ENCODE measurements around the gene COBL.

The COBL gene

GRCh38 chr7:51144178-51144577 is 172.4 kb downstream of the COBL start:
- DNase-seq (ENCODE audit: low read depth in 2 of 2) = no peak

GRCh38 chr7:51142741-51143385 is 173.7 kb downstream of the COBL start:
- no peak for DNase-seq (ENCODE audit: low read depth in 2 of 2)

- no peak for DNase-seq (ENCODE audit: low read depth in 2 of 2)
Observed at GRCh38 chr7:51141451-51142003, 175.1 kb downstream of the COBL start.

- no peak for DNase-seq (ENCODE audit: low read depth in 2 of 2)
Observed at GRCh38 chr7:51140199-51141164, 176.1 kb downstream of the COBL start.

- DNase-seq (ENCODE audit: low read depth in 2 of 2) = no peak
Observed at GRCh38 chr7:51139796-51140195, 176.8 kb downstream of the COBL start.

GRCh38 chr7:51138123-51139085 is 178.2 kb downstream of the COBL start:
- no peak for DNase-seq (ENCODE audit: low read depth in 2 of 2)

GRCh38 chr7:51135576-51135975 is 181.0 kb downstream of the COBL start:
- no peak for DNase-seq (ENCODE audit: low read depth in 2 of 2)

GRCh38 chr7:51134013-51134441 is 182.6 kb downstream of the COBL start:
- no peak for DNase-seq (ENCODE audit: low read depth in 2 of 2)

- DNase-seq (ENCODE audit: low read depth in 2 of 2) = no peak
Observed at GRCh38 chr7:51132661-51133060, 183.9 kb downstream of the COBL start.

GRCh38 chr7:51129527-51130472 is 186.8 kb downstream of the COBL start:
- DNase-seq (ENCODE audit: low read depth in 2 of 2) = no peak

- no peak for DNase-seq (ENCODE audit: low read depth in 2 of 2)
Observed at GRCh38 chr7:51128545-51129435, 187.8 kb downstream of the COBL start.

GRCh38 chr7:51127618-51127904 is 189.0 kb downstream of the COBL start:
- no peak for DNase-seq (ENCODE audit: low read depth in 2 of 2)

- DNase-seq (ENCODE audit: low read depth in 2 of 2) = no peak
Observed at GRCh38 chr7:51126813-51127617, 189.6 kb downstream of the COBL start.

- no peak for DNase-seq (ENCODE audit: low read depth in 2 of 2)
Observed at GRCh38 chr7:51126324-51126723, 190.3 kb downstream of the COBL start.

GRCh38 chr7:51124321-51124720 is 192.3 kb downstream of the COBL start:
- no peak for DNase-seq (ENCODE audit: low read depth in 2 of 2)

GRCh38 chr7:51123322-51124019 is 193.1 kb downstream of the COBL start:
- DNase-seq (ENCODE audit: low read depth in 2 of 2) = peak; percentile 44 to 52

- no peak for DNase-seq (ENCODE audit: low read depth in 2 of 2)
Observed at GRCh38 chr7:51121931-51122425, 194.6 kb downstream of the COBL start.
